HepG2 (cell line): ENCODE data around the gene CR1.
"Not testable (repeated sequence)": the region's sequence is repeated elsewhere in the genome, so short reads cannot be mapped to it uniquely, and the experiment has no call there.

Experiments
- BCL3 ChIP-seq: sonication (generic); formaldehyde crosslinking; IDR thresholded peaks from 2 replicates; pipeline ENCODE4 v1.5.1; 2020; ENCODE audit warnings: mild to moderate bottlenecking, missing genetic modification reagents, moderate library complexity
- BRCA1 ChIP-seq: sonication (generic); formaldehyde crosslinking; IDR thresholded peaks from 2 replicates; pipeline ENCODE4 v1.4.0; 2020; ENCODE audit warnings: missing genetic modification reagents
- CTCF ChIP-seq: sonication (generic); formaldehyde crosslinking; IDR thresholded peaks from 2 replicates; pipeline ENCODE4 v1.5.0; 2020; ENCODE audit warnings: mild to moderate bottlenecking, missing genetic modification reagents, moderate library complexity
- HOXA7 ChIP-seq: sonication (generic); formaldehyde crosslinking; IDR thresholded peaks from 2 replicates; pipeline ENCODE4 v1.8.1; 2022; ENCODE audit warnings: mild to moderate bottlenecking, missing genetic modification reagents, moderate library complexity
- TOPORS ChIP-seq: sonication (generic); formaldehyde crosslinking; IDR thresholded peaks from 2 replicates; pipeline ENCODE4 v1.8.0; 2023; ENCODE audit warnings: mild to moderate bottlenecking, missing genetic modification reagents
- ZHX1 ChIP-seq: sonication (generic); formaldehyde crosslinking; IDR thresholded peaks from 2 replicates; pipeline ENCODE4 v1.8.1; 2022; ENCODE audit warnings: low read depth, mild to moderate bottlenecking, missing genetic modification reagents
- ZNF24 ChIP-seq: fragments of 450-650 bp; IDR thresholded peaks from 2 replicates; pipeline ENCODE4 v1.6.1; 2017; ENCODE audit warnings: antibody characterized with exemption, mild to moderate bottlenecking
- TF ChIP-seq, protein P1 (sequence below): sonication (generic); formaldehyde crosslinking; IDR thresholded peaks from 2 replicates; pipeline ENCODE4 v1.5.0; 2020; ENCODE audit warnings: missing genetic modification reagents, mild to moderate bottlenecking, borderline replicate concordance

DNA sequence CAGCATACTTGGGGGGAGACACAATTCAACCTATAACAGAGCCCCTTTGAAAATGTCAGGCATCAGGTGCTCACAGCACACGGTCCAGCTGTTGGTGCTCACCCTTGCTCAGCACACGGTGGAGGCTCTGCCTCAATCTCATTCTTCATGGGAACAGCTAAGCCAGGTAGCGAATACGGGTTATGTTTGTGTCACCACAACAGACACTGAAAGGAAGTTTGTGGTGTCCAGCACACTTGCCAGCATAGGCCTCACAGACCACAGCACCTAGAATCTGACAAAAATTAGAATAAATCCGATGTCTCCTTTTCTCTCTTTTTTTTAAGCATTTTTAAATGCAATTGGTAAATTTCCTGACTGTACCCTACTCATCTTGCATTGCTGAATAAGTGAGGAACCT, 77.1 kb downstream of the CR1 start:
- not testable (repeated sequence) for TF ChIP-seq HOXA7 (CRISPR knock-in tag); BCL3 (CRISPR knock-in tag); TOPORS (CRISPR knock-in tag); ZNF24; CTCF; ZHX1 (CRISPR knock-in tag); BRCA1 (CRISPR knock-in tag)
- TF ChIP-seq, protein P1, sequence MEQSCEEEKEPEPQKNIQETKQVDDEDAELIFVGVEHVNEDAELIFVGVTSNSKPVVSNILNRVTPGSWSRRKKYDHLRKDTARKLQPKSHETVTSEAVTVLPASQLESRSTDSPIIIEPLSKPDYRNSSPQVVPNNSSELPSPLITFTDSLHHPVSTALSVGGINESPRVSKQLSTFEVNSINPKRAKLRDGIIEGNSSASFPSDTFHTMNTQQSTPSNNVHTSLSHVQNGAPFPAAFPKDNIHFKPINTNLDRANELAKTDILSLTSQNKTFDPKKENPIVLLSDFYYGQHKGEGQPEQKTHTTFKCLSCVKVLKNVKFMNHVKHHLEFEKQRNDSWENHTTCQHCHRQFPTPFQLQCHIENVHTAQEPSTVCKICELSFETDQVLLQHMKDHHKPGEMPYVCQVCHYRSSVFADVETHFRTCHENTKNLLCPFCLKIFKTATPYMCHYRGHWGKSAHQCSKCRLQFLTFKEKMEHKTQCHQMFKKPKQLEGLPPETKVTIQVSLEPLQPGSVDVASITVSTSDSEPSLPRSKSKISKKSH: not testable (repeated sequence)
